Measurements from ENCODE around the gene FXN.

The FXN gene

DNA sequence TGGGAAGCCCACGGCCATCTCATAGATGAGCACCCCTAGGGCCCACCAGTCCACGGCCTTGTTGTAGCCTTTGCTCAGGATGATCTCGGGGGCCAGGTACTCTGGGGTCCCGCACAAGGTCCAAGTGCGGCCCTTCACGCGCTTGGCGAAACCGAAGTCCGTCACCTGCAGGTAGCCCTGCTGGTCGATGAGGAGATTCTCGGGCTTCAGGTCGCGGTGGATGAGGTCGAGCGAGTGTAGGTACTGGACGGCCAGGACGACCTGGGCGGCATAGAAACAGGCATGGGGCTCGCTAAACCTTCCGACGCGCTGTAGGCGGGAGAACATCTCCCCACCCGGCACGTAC lies 22.2 kb upstream of the FXN start:
- Histone ChIP-seq H3K9me3 (ENCODE audit: control insufficient read depth, insufficient read depth, low read length) (no peaks in the 10 kb centered on the region), H3K36me3 (ENCODE audit: insufficient read depth, low read length) (no peaks in the 10 kb centered on the region), H3K9ac (ENCODE audit: low read depth, low read length) (no peak overlapping the region), H3K4me1 (ENCODE audit: insufficient read depth, low read length) (peaks cover 8% of the 10 kb centered on the region; the same call in 1 of the 2 replicates)

DNA sequence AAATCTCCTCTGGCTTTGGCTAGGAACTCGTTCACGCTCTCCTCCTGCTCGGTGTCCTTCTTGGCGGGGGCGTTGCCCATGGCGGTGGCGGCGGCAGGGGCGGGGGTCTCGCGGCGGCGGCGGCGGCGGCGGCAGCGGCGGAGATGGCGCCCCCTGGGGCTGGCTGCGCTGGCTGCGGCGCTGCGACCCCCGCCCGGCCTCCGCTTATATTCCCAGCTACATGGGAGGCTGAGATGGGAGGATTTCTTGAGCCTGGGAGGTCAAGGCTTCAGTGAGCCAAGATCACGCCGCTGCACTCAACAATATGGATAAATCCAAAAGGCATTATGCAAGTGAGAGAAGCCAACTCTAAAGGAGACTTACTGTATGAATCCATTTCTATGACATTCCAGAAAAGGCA lies 21.5 kb upstream of the FXN start, which contains the start of gene PRKACG:
Gene PRKACG, minus strand, starts transcription at position 101 of the 400 bp plus-strand sequence. Its CDS starts 21 bp downstream, at position 80.
- peaks cover 8% of the 10 kb centered on the region; the same call in 1 of the 2 replicates for H3K4me1 ChIP-seq (ENCODE audit: insufficient read depth, low read length)
- no peaks in the 10 kb centered on the region for H3K9me3 ChIP-seq (ENCODE audit: control insufficient read depth, insufficient read depth, low read length)
- no peaks in the 10 kb centered on the region for H3K36me3 ChIP-seq (ENCODE audit: insufficient read depth, low read length)
- no peak within 1 kb of the TSS for H3K9ac ChIP-seq (ENCODE audit: low read depth, low read length)

DNA sequence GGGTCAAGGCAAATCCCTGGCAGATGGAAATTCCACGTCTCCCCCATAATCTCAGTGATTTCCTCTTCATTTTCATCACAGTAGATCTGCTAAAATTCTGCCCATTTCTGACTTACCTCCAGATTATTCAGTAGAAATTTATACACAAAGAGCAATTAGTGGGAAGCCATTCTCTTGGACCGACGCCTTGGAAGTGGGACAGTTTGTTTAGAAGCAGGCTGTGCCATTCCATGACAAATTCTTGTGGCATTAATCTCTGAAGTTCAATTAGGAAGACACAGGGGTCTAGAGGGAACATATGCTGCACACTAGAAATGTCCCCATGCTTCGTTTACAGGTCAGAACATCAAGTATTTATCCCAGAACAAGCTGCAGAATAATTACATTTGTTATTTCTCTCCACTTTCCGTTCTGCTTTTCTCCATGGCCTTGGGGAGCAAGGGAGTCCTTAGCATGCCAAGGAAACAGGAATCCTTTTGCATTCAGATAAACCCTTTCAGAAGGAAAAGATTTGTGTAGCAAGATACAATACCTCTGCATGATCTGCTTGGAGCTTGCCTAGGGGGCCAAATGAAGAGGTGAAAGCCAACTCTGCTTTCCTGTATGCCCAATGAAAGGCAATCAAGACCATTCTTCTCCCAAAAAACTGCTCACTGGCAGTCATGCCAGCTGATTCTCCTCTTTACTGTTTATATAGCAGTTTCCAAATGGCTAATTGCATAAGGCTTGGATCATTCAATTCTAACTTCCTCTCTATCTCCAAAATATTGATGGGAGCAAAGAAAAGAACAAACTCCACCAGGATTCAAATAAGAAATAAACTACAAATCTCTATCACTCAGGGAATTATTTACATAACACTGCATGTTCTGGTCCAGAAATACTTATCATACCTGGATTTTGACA lies 19.1 kb upstream of the FXN start:
- no peaks in the 10 kb centered on the region for H3K9me3 ChIP-seq (ENCODE audit: control insufficient read depth, insufficient read depth, low read length)
- no peaks in the 10 kb centered on the region for H3K36me3 ChIP-seq (ENCODE audit: insufficient read depth, low read length)
- peaks cover 8% of the 10 kb centered on the region; the same call in 1 of the 2 replicates for H3K4me1 ChIP-seq (ENCODE audit: insufficient read depth, low read length)
- H3K9ac ChIP-seq (ENCODE audit: low read depth, low read length) = no peak overlapping the region

DNA sequence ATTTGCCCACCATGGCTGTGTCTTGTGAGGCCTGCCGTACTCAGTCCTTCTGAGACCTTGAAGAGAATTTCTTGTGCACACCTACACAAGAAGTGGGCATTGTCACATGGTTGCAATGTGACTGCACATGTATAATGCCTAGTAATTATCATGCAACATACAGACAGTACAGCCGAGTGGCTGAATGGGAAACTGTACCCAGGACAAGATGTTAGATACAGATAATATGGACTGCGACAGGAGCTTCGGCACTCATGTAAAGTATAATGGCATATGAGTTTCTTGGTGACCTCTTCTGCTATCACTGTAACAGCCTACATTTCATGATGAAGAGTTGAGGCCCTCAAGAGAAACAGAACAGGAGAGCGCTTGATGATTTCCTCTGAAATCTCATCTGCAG lies 16.8 kb upstream of the FXN start:
- Histone ChIP-seq H3K9ac (ENCODE audit: low read depth, low read length) (no peak overlapping the region), H3K4me1 (ENCODE audit: insufficient read depth, low read length) (peaks cover 8% of the 10 kb centered on the region; the same call in 1 of the 2 replicates)

DNA sequence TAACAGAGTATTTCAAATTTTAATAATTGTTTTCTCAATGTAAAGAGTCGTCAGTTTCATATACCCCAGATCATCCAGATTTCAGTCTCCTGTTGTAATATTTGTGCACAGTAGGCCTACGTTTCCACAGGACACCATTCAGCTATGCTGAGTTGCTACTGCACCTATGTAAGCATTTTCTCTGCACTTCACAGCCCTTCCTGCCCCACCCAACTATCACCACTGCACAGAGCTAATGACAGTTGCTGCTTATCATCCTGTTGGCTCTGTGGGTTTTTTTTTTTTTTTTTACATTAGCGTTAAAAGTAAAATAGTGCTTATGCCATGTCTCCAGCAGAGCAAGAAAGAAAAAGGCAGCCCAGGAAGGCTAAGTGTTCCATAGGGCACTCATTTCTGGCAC lies 15.7 kb upstream of the FXN start:
- Histone ChIP-seq H3K36me3 (ENCODE audit: insufficient read depth, low read length) (no peaks in the 10 kb centered on the region), H3K9ac (ENCODE audit: low read depth, low read length) (no peak overlapping the region), H3K9me3 (ENCODE audit: control insufficient read depth, insufficient read depth, low read length) (no peaks in the 10 kb centered on the region), H3K4me1 (ENCODE audit: insufficient read depth, low read length) (peaks cover 12% of the 10 kb centered on the region; the same call in 1 of the 2 replicates)

More for the DNA sequence above, 16.8 kb upstream of the FXN start:
- Histone ChIP-seq H3K36me3 (ENCODE audit: insufficient read depth, low read length) (no peaks in the 10 kb centered on the region), H3K9me3 (ENCODE audit: control insufficient read depth, insufficient read depth, low read length) (no peaks in the 10 kb centered on the region)

DNA sequence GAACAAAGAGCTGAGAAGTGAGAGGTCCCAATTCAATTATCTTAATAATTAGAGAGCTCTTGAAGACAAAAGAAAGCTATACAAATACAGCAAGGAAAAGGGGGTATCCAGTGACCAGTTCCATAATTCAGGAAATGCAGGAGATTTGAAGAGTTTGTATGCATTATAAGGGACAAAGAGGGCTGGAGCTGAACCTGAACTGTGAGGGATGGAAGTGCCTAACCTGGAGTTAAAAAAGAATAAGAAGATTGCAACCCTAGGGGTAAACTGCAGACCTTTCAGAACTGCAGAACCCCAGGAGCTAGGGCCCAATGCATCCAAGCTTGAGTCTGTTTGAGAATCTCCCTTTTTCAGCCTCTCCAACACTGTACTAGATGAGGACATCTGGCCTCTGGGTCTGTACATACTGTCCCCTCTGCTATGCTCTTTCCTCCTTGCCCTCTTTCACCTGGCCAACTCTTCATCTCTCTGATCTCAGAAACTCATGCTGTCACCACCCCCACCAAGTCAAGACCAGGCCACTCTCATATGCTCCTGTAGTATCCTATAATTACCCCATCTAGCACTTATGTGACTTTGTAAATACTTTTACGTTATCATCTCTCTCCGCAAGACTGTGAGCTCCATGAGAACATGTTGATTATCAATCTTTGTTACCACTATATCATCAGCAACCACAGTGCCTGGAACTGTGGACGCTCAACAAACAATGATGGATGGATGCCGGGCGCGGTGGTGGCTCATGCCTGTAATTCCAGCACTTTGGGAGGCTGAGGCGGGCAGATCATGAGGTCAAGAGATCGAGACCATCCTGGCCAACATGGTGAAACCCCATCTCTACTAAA lies 15.0 kb upstream of the FXN start:
- Histone ChIP-seq H3K36me3 (ENCODE audit: insufficient read depth, low read length) (no peaks in the 10 kb centered on the region), H3K9me3 (ENCODE audit: control insufficient read depth, insufficient read depth, low read length) (no peaks in the 10 kb centered on the region), H3K9ac (ENCODE audit: low read depth, low read length) (no peak overlapping the region), H3K4me1 (ENCODE audit: insufficient read depth, low read length) (peaks cover 12% of the 10 kb centered on the region; the same call in 1 of the 2 replicates)

DNA sequence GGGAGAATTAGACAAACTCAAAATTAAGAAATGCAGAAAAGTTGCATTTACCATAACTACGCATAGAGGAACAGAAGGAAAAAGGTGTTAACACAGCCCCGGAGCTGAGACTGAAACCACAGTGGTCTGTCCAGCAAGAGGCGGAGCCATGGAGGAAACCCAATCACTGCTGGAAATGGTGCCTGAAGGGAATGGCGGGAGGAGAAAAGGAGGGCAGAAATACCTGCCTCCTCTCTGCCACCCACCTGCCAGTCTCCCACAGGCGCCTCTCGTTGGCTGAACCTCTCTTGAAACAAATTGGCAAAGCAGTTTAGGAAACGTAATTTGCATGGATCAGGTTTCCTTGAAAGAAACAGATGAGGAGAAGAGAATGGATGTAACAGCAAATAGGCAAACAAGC lies 11.9 kb upstream of the FXN start:
- no peaks in the 10 kb centered on the region for H3K9me3 ChIP-seq (ENCODE audit: control insufficient read depth, insufficient read depth, low read length)
- 0 out of 2 replicates have a peak, but pooled peaks cover 4% of the 10 kb centered on the region for H3K4me1 ChIP-seq (ENCODE audit: insufficient read depth, low read length)
- H3K36me3 ChIP-seq (ENCODE audit: insufficient read depth, low read length) = no peaks in the 10 kb centered on the region
- no peak overlapping the region for H3K9ac ChIP-seq (ENCODE audit: low read depth, low read length)

DNA sequence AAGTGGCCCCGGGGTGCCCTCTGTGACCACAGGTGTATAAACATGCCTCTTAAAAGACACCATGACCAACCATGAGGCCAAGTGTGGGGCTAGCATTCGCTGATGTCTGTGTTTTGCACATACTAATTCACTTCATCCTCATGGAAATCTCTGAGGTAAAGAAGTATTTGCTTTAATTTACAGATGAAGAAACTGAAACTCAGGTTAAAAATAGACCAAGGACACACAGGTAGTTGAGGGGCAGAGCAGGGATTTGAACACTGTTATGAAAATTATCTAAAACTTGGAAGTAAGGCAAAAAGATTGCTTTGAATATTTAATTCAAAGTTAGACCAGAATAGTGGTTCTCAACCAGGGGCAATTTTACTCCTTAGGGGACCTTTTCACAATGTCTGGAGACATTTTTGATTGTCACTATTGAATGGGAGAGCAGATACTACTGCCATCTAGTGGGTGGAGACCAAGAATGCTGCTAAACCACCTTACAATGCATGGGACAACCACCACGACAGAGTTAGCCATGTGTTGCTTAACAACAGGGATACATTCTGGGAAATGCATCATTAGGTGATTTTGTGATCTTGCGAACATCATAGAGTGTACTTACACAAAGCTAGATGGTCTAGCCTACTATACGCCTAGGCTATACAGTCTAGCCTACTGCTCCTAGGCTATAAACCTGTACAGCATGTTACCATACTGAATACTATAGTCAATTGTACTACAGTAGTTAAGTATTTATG lies 8.0 kb upstream of the FXN start:
- Histone ChIP-seq H3K4me1 (ENCODE audit: insufficient read depth, low read length) (0 out of 2 replicates have a peak, but pooled peaks cover 4% of the 10 kb centered on the region), H3K9ac (ENCODE audit: low read depth, low read length) (no peak overlapping the region), H3K36me3 (ENCODE audit: insufficient read depth, low read length) (no peaks in the 10 kb centered on the region)

DNA sequence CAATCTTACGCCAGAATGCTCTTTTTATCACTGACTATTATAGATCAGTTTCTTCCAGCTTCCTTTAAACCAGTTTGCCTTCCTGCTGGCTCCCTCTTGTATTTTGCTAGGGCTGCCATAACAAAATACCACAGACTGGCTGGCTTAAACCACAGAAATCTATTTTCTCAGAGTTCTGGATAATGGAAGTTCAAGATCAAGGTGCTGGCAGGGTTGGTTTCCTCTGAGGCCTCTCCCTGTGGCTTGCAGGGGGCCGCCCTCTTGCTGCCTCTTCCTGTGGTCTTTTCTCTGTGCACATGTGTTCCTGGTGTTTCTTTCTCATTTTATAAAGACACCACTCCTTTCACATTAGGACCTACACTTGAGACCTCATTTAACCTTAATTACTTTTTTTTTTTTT lies 6.8 kb upstream of the FXN start:
- no peaks in the 10 kb centered on the region for H3K36me3 ChIP-seq (ENCODE audit: insufficient read depth, low read length)

More for the DNA sequence above, 8.0 kb upstream of the FXN start:
- no peaks in the 10 kb centered on the region for H3K9me3 ChIP-seq (ENCODE audit: control insufficient read depth, insufficient read depth, low read length)

DNA sequence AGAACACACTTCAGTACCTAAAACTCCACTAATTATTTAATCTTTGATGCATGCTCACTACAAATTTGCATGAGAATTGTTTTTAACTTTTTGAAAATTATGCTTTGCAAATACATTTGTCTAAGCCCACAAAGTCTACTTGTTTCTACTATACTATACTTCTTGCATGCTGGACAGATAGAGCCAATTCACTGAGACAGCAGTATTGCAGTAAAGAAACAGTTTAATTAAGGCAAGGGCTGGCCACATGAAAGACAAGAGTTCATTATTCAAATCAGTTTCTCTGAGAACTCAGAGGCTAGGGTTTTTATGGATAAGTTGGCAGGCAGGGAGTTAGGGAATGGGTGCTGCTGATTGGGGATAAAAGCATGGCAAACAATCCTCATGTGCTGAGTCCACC lies 6.0 kb upstream of the FXN start:
- no peak overlapping the region for H3K9ac ChIP-seq (ENCODE audit: low read depth, low read length)
- H3K36me3 ChIP-seq (ENCODE audit: insufficient read depth, low read length) = no peaks in the 10 kb centered on the region
- no peaks in the 10 kb centered on the region for H3K4me1 ChIP-seq (ENCODE audit: insufficient read depth, low read length)

More for the DNA sequence above, 6.8 kb upstream of the FXN start:
- Histone ChIP-seq H3K4me1 (ENCODE audit: insufficient read depth, low read length) (0 out of 2 replicates have a peak, but pooled peaks cover 3% of the 10 kb centered on the region), H3K9me3 (ENCODE audit: control insufficient read depth, insufficient read depth, low read length) (no peaks in the 10 kb centered on the region), H3K9ac (ENCODE audit: low read depth, low read length) (no peak overlapping the region)

DNA sequence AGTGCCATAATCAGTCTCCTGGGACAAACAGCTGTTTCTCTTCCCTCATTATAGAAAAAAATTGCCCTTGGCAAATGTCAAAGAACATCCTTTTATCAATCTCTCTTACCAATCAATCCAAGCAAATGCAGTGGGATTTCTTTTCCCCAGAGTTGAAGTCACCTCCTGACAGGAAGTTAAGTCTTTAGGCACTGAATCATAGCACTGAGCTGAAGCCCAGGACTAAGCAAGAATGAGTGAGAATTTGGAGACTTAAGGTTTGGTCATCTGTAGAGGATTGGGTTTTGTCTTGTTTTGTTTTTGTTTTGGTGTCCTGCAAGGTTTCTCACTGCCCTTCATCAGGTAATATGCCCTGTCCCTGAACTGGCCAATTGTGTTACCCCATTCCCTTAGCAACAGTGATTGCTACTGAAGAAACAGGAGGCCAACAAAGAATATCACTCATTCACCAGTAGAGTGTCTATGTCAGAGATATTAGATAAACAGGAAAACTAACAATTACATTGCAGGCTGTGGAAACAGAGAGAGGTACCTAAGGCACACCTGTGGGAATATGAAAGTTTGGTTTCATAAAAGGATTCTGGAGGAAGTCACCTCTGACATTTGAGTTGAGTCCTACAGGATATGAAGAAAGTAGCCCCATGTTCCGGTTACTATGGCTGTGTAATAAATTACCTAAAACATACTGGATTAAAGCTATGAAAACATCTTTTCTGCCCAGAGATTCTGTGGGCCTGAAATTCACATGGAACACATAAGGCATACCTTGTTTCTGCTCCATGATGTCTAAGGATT lies 4.5 kb upstream of the FXN start:
- no peaks in the 10 kb centered on the region for H3K4me1 ChIP-seq (ENCODE audit: insufficient read depth, low read length)
- no peaks in the 10 kb centered on the region for H3K36me3 ChIP-seq (ENCODE audit: insufficient read depth, low read length)
- H3K9me3 ChIP-seq (ENCODE audit: control insufficient read depth, insufficient read depth, low read length) = no peaks in the 10 kb centered on the region
- no peak overlapping the region for H3K9ac ChIP-seq (ENCODE audit: low read depth, low read length)

More for the DNA sequence above, 6.0 kb upstream of the FXN start:
- no peaks in the 10 kb centered on the region for H3K9me3 ChIP-seq (ENCODE audit: control insufficient read depth, insufficient read depth, low read length)

DNA sequence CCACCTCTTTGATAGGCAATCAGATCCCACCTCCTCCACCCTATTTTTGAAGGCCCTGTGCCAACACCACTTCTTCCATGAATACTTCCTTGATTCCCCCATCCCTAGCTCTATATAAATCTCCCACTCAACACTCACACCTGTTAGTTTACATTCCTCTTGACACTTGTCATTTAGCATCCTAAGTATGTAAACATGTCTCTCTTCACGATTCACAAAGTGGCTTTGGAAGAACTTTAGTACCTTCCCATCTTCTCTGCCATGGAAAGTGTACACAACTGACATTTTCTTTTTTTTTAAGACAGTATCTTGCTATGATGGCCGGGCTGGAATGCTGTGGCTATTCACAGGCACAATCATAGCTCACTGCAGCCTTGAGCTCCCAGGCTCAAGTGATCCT lies 1.5 kb upstream of the FXN start:
- Histone ChIP-seq H3K4me1 (ENCODE audit: insufficient read depth, low read length) (peaks cover 5% of the 10 kb centered on the region; the same call in 1 of the 2 replicates), H3K36me3 (ENCODE audit: insufficient read depth, low read length) (no peaks in the 10 kb centered on the region), H3K9ac (ENCODE audit: low read depth, low read length) (no peak overlapping the region), H3K9me3 (ENCODE audit: control insufficient read depth, insufficient read depth, low read length) (no peaks in the 10 kb centered on the region)

DNA sequence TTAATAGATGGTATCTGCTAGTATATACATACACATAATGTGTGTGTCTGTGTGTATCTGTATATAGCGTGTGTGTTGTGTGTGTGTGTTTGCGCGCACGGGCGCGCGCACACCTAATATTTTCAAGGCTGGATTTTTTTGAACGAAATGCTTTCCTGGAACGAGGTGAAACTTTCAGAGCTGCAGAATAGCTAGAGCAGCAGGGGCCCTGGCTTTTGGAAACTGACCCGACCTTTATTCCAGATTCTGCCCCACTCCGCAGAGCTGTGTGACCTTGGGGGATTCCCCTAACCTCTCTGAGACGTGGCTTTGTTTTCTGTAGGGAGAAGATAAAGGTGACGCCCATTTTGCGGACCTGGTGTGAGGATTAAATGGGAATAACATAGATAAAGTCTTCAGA lies 757 bp downstream of the FXN start:
- H3K4me1 ChIP-seq (ENCODE audit: insufficient read depth, low read length) = peaks cover 5% of the 10 kb centered on the region; the same call in 1 of the 2 replicates

More for the DNA sequence above, 757 bp downstream of the FXN start:
- no peaks in the 10 kb centered on the region for H3K36me3 ChIP-seq (ENCODE audit: insufficient read depth, low read length)
- H3K9me3 ChIP-seq (ENCODE audit: control insufficient read depth, insufficient read depth, low read length) = no peaks in the 10 kb centered on the region
- peak overlapping the region; percentile 93 for H3K9ac ChIP-seq (ENCODE audit: low read depth, low read length)
